Fibroblast of the conjunctiva (primary cell): Measurements from ENCODE around the gene MLLT11.
"Not testable (repeated sequence)": the region's sequence is repeated elsewhere in the genome, so short reads cannot be mapped to it uniquely, and the experiment has no call there.

Experiments
- DNase-seq: peaks from one replicate; pipeline ENCODE4 v3.0.0-alpha.2; 2010; ENCODE audit warnings: low read depth

The MLLT11 gene

GRCh38 chr1:151056149-151056548, 4.0 kb upstream of the MLLT11 start:
- no peak for DNase-seq

GRCh38 chr1:151058692-151059091, 1.5 kb upstream of the MLLT11 start:
- no peak for DNase-seq

- peak; percentile 59 for DNase-seq
Measured at GRCh38 chr1:151059109-151060006, 839 bp upstream of the MLLT11 start, which contains the start of gene CDC42SE1. TSS of gene CDC42SE1 (minus strand) at chr1:151059622. CDS start at chr1:151055730, 3,892 bp downstream.

- no peak for DNase-seq
Measured at GRCh38 chr1:151060657-151061421, 642 bp downstream of the MLLT11 start.

- no peak for DNase-seq
Measured at GRCh38 chr1:151061704-151062103, 1.5 kb downstream of the MLLT11 start.

- DNase-seq = peak; percentile 66
Measured at GRCh38 chr1:151062741-151063371, 2.7 kb downstream of the MLLT11 start.

GRCh38 chr1:151065089-151065645, 5.0 kb downstream of the MLLT11 start:
- no peak for DNase-seq

GRCh38 chr1:151067185-151067584, 7.0 kb downstream of the MLLT11 start:
- DNase-seq = no peak

- no peak for DNase-seq
Measured at GRCh38 chr1:151069103-151069486, 8.9 kb downstream of the MLLT11 start.

GRCh38 chr1:151070474-151071276, 10.5 kb downstream of the MLLT11 start, which contains the start of gene GABPB2:
TSS of gene GABPB2 (plus strand) at chr1:151070761. CDS start at chr1:151088190, 17,429 bp downstream.
- DNase-seq = peak; percentile 97

- DNase-seq = no peak
Measured at GRCh38 chr1:151072224-151072623, 12.0 kb downstream of the MLLT11 start.

- DNase-seq = no peak
Measured at GRCh38 chr1:151085953-151086559, 25.9 kb downstream of the MLLT11 start.

- DNase-seq = not testable (repeated sequence)
Measured at GRCh38 chr1:151097426-151097825, 37.2 kb downstream of the MLLT11 start.

GRCh38 chr1:151098126-151098525, 37.9 kb downstream of the MLLT11 start:
- no peak for DNase-seq

GRCh38 chr1:151104630-151105029, 44.4 kb downstream of the MLLT11 start:
- no peak for DNase-seq

GRCh38 chr1:151106894-151107293, 46.7 kb downstream of the MLLT11 start:
- peak; percentile 8 for DNase-seq

- no peak for DNase-seq
Measured at GRCh38 chr1:151108331-151108730, 48.1 kb downstream of the MLLT11 start.

- DNase-seq = no peak
Measured at GRCh38 chr1:151113877-151114276, 53.7 kb downstream of the MLLT11 start.
